GM19351 (cell line): ENCODE measurements around the gene TMEM266.

Experiments used
- ATAC-seq: cut with Tn5 transposase; IDR thresholded peaks from one replicate; pipeline ENCODE4 v1.9.1; 2021; ENCODE audit warnings: mild to moderate bottlenecking, moderate library complexity; ENCODE audit not compliant: unreplicated experiment

Gene TMEM266

DNA sequence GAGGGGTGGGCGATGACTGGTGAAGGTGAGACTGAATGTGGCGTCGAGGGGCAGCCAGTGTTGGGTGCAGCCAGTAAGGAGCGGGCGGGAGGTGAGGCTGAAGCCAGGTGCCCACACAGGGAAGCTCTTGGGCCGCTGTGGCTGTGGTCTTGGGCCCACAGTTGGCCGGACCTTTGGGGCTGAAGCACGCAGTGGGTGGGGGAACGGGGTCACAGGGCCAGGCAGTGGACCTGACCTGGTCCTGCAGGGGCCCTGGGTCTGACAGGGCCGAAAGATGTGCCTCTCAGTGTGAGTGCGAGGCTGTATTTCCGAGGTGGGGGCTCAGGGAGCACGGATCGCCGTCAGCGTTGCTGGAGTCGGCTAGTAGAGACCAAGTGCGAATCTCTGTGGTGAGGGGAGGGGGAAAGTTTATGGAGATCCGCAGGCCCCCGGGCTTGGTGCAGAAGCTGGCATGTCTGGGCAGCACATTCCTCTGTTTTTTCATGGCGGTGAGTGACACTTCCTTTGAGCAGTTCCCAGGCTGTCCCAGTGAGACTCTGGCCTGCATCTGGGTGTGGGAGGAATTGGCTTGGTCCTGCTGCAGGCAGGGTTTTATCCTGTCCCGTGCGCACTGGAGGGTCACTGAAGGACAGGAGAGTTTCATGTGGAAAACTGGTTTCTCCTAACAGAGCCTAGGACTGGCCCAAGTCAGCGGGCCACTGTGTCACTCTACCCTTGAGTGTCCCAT lies 100.8 kb downstream of the TMEM266 start:
- no peak for ATAC-seq

DNA sequence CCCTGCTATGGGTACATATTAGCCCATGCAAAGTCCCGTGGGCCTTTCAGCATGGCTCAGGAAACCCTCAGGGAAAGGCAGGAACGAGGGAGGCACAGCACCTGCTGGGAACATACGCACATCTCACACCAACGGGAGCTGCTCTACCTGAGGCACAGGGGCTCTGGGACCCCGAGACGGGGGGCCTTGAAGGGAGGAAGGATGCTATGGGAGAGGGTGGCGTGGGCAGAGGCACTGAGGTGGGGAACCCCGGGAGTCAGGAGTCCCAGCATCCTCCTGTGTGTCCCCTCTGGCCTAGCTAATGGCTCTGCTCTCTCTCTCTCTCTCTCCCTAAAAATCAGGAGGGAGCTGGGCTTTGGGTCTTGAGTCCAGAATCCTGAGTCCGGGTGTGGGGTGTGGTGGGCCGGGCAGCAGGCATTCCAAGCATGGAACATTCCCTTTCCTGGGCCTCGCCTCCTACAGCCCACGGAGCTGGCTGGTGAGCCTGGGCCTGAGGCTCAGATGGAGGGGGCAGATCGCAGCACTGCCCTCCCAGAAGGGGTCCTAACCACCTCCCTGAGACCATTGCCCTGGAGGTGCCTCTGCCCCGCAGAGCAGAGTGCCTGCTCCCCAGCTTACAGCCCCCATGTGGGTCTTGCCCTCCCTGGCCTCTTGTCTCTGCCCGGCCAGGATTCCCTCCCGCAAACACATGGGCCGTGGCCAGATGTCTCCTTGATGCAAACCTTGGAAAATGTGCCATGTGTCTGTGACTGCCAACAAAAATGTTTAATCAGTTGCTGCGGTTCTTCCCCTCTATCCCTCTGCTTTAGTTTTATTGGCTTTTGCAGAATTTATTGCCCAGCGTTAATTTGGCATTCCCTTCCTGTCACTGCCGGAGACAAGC lies 101.6 kb downstream of the TMEM266 start:
- no peak for ATAC-seq

DNA sequence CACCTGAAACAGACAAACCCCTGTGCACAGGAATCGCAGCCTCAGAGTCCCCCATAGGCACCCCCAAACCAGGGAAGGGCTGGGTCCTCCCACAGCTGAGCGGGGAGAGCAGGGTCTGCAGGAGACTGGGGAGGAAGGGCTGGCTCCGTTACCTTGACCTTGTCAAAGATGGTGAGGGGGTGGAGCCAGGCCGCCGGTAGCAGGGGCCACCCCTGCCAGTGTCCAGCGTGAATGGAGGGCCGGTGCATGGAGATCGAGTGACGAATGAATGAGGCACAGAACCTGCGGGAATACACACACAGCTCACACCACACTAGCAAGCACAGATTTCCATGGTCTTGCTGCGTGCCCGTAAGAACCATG lies 102.2 kb downstream of the TMEM266 start:
- ATAC-seq = no peak

DNA sequence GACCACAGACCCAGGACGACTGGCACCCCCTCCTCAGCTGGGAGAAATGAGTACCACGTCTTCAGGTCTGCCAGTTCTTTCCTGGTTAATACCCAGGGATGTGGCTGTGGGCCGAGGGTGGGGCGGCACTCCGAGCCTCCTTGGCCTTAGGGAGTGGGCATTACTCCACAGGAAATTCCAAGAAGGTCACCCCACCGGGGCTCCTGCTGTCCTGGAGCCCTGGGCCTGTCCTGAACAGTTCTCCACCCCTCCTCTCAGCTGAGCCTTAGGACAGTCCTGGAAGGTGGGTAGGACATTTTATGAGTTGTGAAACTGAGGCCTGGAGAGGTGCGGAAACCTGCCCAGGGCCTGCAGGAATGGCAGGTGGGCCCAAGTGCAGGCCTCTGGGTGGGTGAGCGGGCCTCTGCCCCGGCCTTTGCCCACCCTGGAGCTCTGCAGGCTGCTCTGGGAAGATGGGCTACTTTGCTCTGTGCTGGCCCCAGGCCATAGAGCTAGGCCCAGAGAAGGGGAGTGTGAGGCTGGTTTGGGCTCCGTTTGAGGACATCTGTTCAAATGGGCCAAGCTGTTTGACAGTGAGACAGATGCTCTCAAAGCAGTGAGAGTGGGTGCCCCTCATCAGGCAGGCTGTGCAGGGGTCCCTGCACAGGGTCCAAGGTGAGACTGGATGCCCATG lies 103.1 kb downstream of the TMEM266 start:
- no peak for ATAC-seq

DNA sequence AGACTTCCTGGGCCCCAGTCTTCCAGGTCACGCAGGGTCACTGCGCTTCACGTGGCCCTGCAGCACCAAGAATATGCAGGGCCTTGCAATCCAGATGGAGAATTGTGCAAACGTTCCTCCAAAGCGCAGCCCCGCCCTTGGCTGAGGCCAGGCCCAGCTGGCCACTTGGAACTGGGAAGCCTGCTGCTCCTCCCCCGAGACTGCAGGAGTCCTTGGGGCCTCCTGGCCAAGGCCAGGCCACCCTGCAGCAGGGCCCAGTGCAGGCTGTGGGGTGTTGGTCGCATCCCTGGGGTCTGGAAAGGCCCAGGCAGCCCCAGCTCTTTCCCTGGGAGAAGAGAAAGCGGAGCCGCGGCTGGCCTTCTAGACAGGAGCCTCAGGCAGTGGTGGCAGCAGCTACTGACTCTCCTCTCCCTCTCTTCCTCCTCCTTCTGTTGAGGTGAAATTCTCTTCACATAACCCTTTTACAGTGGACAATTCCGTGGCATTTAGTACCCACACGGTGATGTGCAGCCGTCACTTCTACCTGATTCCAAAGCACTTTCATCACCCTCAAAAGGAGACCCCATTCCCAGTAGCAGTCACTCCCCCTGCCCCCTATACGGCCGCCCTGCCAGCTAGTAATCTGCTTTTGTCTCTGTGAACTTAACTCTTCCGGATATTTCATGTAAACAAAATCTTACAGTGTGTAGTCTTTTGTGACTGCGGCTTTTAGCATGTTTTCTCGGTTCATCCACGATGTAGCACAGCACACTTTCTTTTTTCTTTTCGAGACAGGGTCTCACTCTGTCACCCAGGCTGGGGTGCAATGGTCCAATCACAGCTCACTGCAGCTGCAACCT lies 103.9 kb downstream of the TMEM266 start:
- no peak for ATAC-seq

DNA sequence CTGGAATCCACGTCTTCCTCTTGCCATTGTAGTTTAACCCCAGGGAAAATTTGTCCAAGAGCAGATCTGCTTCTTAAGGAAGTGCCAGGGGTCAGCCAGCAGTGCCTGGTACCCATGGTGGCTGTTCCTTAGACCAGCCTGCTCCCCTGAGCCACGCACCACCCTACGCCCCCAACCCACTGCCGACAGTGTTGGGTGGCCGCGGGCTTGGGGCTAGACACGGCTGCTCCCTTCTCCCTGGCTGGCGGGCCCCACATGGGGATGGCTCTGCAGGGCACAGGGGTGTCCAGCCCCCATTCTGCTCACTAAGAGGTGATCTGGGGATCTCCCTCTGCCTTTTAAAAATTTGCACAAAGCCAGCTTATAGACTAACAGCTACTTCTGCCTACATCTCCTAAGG lies 104.8 kb downstream of the TMEM266 start:
- ATAC-seq = no peak

DNA sequence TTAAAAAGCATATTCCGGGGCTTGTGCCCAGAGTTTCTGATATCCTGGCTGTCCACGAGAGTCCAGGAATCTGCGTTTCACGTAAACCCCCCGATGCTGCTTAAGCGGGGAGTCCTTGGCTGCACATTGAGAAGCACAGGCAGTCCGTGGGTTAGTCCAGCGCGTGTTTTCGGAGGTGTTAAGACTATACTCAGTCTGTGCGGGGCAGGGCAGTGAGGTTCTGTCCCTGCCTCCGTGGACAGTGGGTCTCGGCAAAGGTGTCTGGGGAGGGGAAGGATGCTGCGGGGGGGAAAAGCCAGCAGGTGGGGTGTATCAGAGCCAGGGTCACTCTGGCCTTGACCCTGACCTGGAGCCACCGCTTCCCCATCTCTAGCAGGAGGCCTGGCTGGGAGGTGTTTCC lies 106.2 kb downstream of the TMEM266 start:
- no peak for ATAC-seq

DNA sequence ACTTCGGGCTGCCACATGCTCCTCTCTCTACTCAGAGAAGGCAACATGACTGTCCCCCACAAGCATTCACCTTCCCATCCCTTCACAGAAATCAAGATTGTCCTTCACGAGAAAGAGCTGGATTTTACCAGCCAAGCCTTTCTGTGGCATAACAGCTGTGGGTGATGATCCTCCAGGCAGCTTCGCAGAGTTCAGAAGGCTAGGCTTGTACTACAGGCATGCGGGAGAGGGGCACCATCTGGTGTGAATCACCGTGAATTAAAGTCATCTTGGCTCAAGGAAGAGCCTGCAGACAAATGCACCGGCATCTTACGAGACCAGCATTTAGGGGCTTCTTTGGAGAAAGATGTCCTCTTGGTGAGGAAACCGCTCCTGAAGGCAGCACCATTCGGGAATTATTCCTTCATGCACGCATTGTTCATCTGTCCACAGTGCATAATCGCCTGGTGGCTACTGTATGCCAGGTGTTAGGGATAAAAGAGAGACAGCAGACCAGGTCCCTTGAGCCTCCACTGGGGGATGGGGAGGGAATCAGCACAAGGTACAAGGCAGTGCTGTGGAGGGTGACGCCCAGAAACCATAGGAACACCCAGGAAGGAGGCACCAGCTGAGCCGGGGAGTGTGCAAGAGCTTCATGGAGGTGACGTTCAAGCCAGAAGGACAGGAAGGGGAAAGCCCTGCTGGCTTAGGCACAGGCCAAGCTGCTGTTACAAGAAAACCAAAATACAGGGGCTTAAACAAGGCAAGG lies 108.6 kb downstream of the TMEM266 start:
- no peak for ATAC-seq

DNA sequence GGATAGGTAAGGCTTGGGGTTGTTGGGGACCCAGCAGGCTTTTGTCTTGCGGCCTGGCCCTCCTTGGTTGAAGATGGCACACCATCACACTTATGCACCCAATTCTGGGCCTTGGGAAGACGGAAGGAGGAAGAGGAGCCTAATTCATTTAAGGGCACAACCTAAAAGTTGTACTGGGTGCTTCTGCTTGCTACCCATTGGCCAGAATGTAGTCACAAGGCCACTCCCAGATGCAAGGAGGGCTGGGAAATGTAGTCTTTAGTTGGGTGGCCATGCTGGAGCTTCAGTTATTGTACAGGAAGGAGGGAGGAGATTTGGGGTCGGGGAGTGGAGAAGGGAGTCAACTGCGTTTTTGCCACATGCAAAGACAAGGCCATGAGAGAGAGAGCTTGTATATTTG lies 109.2 kb downstream of the TMEM266 start:
- peak; percentile 58 for ATAC-seq

DNA sequence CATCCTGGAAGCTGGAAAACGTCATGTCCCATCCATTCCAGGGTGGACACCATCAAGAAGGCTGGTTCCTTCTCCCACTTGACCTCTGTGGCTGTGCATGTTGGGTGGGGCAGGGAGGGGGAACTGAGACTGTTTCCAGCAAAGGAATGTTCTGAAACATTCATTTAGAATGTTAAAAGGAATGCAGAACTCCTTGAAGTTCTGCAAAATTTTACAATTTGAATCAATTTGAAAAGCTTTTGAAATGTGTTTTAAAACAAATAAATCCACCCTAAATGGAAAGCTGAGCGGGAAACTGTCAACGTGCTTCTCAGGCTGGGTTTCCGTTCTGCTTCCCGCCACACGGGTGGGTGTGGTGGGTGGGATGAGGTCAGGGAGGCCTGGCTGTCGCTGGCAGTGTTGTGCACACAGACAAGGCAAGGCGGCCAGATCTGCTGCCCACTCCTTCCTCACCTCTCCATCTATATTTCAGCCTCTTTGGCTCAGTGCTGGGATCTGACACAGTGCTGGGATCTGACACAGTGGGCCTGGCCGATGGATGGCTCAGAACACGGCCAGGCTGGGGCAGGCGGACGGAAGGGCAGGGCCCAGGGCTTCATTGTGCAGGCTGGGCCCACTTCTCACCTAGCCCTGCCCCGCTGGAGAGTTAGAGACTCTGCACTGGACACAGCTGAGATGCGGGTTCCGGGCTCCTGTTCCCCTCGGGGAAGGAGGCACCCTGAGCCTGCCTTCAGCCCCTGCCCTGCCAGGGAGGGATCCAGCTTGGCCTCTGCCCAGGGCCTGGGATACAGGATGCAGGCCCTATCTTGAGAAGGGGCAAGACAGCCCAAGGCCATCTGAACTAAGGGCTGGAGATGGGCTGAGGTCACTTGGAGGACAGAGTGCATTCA lies 110.4 kb downstream of the TMEM266 start:
- ATAC-seq = no peak

DNA sequence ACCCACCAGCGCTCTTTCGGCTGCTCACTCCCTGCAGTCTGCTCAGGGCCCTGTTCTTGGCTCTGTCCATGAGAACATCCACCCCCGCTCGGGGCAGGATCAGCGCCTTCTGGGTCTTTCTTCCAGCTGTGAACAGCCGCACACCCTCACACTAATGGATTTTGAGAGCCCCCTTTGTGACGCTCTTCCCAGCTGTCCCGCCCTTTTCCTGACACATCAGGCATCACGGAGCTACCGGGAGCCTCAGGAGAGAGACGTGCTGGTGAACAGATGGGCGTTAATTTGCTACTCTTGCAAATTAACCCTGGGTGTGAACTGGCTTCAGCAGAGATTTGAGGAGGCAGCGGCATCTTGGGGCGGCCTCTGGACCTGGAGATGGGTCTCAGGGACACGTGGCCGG lies 113.0 kb downstream of the TMEM266 start:
- ATAC-seq = no peak

DNA sequence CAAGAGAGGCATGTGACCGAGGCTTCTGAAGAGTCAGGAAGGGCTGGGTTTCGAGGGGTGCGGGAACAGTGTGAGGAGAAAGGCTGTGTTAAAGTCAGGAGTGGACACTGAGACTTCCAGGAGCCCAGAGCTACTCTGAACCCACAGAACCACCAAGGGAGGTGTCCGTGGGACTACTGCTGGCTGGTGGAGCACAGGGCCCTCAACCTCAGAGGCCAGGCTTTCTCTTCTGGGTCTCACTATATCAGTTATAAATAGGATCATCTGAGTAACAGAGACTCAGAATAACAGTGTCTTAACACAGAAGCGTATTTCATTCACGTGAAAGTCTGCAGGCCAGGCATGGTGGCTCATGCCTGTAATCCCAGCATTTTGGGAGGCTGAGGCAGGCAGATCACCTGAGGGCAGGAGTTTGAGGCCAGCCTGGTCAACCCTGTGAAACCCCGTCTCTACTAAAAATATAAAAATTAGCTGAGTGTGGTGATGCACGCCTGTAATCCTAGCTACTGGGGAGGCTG lies 113.6 kb downstream of the TMEM266 start:
- ATAC-seq = no peak

DNA sequence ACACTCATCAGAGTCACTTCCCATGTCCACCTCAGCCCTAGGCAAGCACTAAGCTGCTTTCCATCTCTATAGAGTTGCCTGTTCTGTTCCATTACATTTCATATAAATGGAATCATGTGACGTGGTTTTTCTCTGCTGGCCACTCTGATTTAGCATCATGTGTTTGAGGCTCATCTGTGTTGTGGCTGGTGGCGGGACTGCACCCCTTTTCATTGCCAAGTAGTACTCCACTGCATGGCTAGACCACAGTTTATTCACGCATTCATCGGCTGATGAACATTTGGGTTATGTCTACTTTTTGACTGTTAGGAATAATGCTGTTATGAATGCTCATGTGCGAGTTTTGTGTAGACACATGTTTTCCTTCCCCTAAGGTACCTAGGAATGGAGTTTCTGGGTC lies 114.9 kb downstream of the TMEM266 start:
- ATAC-seq = no peak

DNA sequence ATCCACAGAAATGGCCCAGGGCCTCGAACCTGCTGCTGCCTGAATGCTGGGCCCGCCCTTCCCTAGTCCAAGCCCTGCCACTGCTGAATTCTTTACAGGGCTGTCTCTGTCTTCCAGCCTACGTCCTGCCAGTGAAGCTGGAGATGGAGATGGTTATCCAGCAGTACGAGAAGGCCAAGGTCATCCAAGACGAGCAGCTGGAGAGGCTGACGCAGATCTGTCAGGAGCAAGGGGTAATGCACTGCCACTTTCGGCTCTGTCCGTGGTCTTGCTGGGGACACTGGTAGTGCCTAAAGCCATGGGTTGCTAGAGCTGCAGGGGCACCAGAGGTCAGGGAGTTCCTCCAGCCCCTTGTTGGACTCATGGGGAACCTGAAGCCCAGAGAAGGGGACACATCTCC lies 115.7 kb downstream of the TMEM266 start:
- ATAC-seq = no peak

DNA sequence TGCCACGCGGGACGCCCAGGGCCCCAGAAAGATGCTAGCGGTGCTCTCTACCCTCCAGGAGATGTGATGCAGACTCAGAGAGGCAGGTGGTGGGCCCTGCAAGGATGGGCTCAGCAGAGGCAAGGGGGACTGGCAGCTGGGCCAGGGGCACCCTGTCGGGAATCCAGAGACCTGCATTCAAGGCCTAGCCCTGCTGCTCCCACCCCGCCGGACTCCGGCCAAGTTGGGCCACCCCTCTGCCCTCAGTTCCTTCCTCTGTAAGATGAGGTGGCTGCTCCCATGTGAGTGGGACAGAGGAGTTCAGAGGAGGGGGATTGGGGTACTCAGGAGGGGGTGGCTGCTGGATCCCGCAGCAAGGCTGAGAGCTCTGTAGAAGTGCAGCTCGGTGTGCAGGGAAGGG lies 116.3 kb downstream of the TMEM266 start:
- ATAC-seq = no peak

DNA sequence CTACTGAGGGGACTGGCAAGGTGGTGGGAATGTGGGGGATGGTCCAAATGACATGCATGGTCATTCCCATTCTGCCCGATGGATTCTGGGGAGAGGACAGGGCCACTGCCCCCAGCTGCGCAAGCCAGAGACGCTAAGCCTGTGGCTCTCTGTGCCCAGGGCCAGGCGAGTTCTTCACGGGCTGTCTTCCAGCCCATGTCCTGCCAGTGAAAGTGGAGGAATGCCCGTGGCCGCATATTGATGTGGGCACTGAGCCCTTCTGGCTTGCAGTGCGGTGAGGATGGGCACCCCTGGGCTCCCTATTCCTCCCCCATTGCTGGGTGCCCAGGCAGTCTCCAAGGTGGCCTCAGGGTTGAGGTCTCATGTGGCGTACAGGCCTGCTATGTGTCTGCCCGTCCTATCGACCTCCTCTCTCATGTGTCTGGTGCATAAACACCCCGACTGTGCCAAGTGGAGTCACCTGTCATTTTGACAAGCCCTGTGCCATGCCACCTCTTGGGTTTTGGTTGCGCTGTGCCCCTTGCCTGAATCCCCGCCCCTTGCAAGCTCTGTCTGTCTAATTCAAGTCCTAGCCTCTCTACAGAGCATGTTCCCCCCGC lies 116.8 kb downstream of the TMEM266 start:
- no peak for ATAC-seq

DNA sequence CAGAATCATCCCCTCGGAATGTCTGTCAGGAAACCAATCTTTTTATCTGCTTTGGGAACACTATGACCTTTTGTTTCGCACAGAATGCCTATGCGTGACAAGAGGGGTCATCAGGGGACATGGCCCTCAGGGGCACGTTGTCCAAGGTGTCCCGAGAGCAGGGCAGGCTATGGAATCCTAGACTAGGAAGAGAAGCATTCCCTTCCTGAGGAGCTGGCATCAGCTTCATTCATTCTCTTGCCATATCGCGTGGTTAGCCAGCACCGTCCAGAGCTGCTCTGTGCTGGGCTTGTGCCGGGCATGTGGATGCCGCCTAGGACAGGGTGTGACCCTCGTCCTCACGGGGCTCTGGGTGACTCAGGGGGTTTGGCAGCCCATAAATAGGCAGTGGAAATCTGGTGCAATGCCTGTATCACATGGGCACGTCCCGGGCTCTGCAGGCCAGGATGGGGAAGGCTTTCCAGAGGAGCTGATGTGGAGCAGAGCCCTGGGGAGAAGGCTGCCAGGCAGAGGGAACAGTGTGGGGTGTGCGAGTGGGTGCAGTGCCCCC lies 117.8 kb downstream of the TMEM266 start:
- no peak for ATAC-seq

DNA sequence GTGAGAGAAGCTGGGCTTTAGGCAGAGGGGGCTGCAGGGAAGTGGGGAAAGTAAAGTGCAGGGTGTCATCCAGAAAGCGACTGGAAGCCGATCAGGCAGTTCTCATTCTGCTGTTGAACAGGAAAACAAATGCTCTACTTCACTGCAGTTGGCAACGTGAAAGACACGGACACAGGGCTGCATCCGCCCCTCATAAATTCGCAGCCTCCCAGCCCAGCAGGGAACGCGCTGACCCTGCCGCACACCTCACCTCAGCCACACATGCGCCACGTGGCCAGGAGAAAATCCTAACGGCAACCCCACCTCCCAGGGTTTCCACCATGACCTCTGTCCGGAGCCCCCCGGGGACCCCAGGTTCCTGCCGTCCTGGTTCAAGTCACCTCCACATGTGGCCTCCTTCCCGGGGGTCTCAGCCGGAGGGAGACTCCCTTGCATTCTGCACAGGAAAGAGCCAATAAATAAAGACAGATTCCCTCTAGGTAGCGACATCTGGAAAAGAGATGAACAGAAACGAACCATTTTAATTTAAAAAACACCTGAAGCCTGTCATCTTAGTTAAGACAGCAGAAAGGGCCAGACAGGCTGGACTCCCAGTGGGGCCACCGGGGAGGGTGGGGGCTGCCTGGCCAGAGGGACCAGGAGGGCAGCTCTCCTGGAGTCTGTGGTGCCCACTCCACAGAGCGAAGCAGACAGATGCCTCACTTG lies 118.7 kb downstream of the TMEM266 start:
- no peak for ATAC-seq
